HepG2 (cell line): ENCODE measurements around the gene RPS6KA2. TPM values are rescaled to one million over a fixed set of nuclear protein-coding genes. Genes with fewer than 3 reads are reported as not detected.
A peak's percentile ranks its signal among the peaks of the same experiment; 100 is the strongest.
"Not testable (repeated sequence)": the region's sequence is repeated elsewhere in the genome, so short reads cannot be mapped to it uniquely, and the experiment has no call there.

Experiments
- BORCS8-MEF2B ChIP-seq: sonication (generic); formaldehyde crosslinking; IDR thresholded peaks from 2 replicates; pipeline ENCODE4 v1.8.0; 2022; ENCODE audit warnings: mild to moderate bottlenecking, missing genetic modification reagents
- CAMTA2 ChIP-seq: sonication (generic); formaldehyde crosslinking; IDR thresholded peaks from 2 replicates; pipeline ENCODE4 v1.4.0; 2020; ENCODE audit warnings: mild to moderate bottlenecking, missing genetic modification reagents, borderline replicate concordance
- CBX2 ChIP-seq, 2 experiments: fragments of 200-600 bp in 1 of 2; sonication (generic); formaldehyde crosslinking in 1 of 2; IDR thresholded peaks; 2 replicates each; pipeline versions ENCODE4 v1.7.0 to v1.8.1; 2018 to 2022; ENCODE audit warnings: low read depth in 2 of 2, low read length in 1 of 2, mild to moderate bottlenecking in 1 of 2, missing genetic modification reagents in 1 of 2
- GATAD2A ChIP-seq: IDR thresholded peaks from 2 replicates; pipeline ENCODE4 v1.6.1; 2016
- GLI4 ChIP-seq: sonication (generic); formaldehyde crosslinking; IDR thresholded peaks from 2 replicates; pipeline ENCODE4 v1.5.1; 2020; ENCODE audit warnings: missing genetic modification reagents, mild to moderate bottlenecking, moderate library complexity, borderline replicate concordance
- KAT7 ChIP-seq: IDR thresholded peaks from 2 replicates; pipeline ENCODE4 v1.6.1; 2018; ENCODE audit warnings: borderline replicate concordance, missing compliant biosample characterization
- KLF11 ChIP-seq: IDR thresholded peaks from 2 replicates; pipeline ENCODE4 v1.6.1; 2016; ENCODE audit warnings: missing compliant biosample characterization
- NFATC3 ChIP-seq: sonication (generic); formaldehyde crosslinking; IDR thresholded peaks from 2 replicates; pipeline ENCODE4 v1.5.1; 2020; ENCODE audit warnings: mild to moderate bottlenecking, missing genetic modification reagents
- TEAD2 ChIP-seq: sonication (generic); formaldehyde crosslinking; IDR thresholded peaks from 2 replicates; pipeline ENCODE4 v1.9.0; 2021; ENCODE audit warnings: missing genetic modification reagents
- ZNF329 ChIP-seq: sonication (generic); formaldehyde crosslinking; IDR thresholded peaks from 2 replicates; pipeline ENCODE4 v1.9.0; 2021; ENCODE audit warnings: low read depth, mild to moderate bottlenecking, missing genetic modification reagents
- ZNF891 ChIP-seq: sonication (generic); formaldehyde crosslinking; IDR thresholded peaks from 2 replicates; pipeline ENCODE4 v1.5.0; 2020; ENCODE audit warnings: mild to moderate bottlenecking, missing genetic modification reagents
- polyA plus RNA-seq, 8 experiments: library from polyadenylated mRNA; depleted of rRNA in 3 of 8; stranded (reverse) in 7 of 8; unstranded in 1 of 8; fragments of >200 nt; fragmentation: Illumina TruSeq in 4 of 8; extraction: Trizol in 4 of 8; gene quantifications; 2 replicates each; pipeline versions ENCODE4 v1.2.1 to v1.2.3, GENCODE V29; 2011 to 2016; ENCODE audit warnings: low read depth in 4 of 8, missing spikeins in 1 of 8, mixed read lengths in 1 of 8; ENCODE audit not compliant: insufficient read depth in 1 of 8
- total RNA-seq, 5 experiments: library from RNA; depleted of rRNA; stranded (reverse); fragments of >200 nt; fragmentation: Illumina TruSeq; extraction: Trizol; gene quantifications; 2 replicates each; pipeline ENCODE4 v1.2.3, GENCODE V29; 2016; ENCODE audit warnings: low read depth in 1 of 5
- TF ChIP-seq, protein P1 (sequence below): sonication (generic); formaldehyde crosslinking; IDR thresholded peaks from 2 replicates; pipeline ENCODE4 v1.4.0; 2020; ENCODE audit warnings: missing genetic modification reagents, mild to moderate bottlenecking, borderline replicate concordance
- TF ChIP-seq, protein P2 (sequence below): sonication (generic); formaldehyde crosslinking; IDR thresholded peaks from 2 replicates; pipeline ENCODE4 v1.5.0; 2020; ENCODE audit warnings: missing genetic modification reagents
- TF ChIP-seq, protein P3 (sequence below): sonication (generic); formaldehyde crosslinking; IDR thresholded peaks from 2 replicates; pipeline ENCODE4 v1.5.0; 2020; ENCODE audit warnings: mild to moderate bottlenecking, missing genetic modification reagents
- TF ChIP-seq, protein P4 (sequence below): sonication (generic); formaldehyde crosslinking; IDR thresholded peaks from 2 replicates; pipeline ENCODE4 v1.4.0; 2020; ENCODE audit warnings: missing genetic modification reagents
- TF ChIP-seq, protein P5 (sequence below): sonication (generic); formaldehyde crosslinking; IDR thresholded peaks from 2 replicates; pipeline ENCODE4 v1.8.1; 2023; ENCODE audit warnings: mild to moderate bottlenecking, missing genetic modification reagents
- TF ChIP-seq, protein P6 (sequence below): sonication (generic); formaldehyde crosslinking; IDR thresholded peaks from 2 replicates; pipeline ENCODE4 v1.5.0; 2020; ENCODE audit warnings: missing genetic modification reagents

RPS6KA2 gene
- total and polyA plus RNA-seq, 2 of the 13 experiments (the other 11 are each of a cell fraction or from before 2014, with no cell fraction given), result 0.22 to 0.38 TPM

DNA sequence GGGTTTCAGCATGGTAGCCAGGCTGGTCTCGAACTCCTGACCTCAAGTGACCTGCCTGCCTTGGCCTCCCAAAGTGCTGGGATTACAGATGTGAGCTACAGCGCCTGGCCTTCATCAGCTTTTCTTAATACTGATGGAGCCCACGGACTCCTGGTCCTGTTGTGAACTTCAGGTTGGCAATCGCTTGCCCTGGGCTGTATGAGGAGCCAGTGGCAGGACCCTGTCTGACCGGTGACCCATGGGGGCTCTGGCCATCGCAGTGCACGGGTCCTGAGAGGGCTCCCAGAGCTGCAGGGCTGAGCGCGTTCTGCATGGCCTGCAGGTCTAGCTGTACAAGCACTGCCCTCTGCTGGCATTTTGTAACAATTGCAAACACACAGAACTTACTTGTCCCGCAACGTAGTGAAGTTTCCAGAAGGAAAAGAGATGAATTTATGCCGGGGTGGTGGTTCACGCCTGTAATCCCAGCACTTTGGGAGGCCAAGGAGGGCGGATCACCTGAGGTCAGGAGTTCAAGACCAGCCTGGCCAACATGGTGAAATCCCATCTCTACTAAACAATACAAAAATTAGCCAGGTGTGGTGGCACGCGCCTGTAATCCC, 226.3 kb downstream of the RPS6KA2 start (continued):
- TF ChIP-seq, protein P1, sequence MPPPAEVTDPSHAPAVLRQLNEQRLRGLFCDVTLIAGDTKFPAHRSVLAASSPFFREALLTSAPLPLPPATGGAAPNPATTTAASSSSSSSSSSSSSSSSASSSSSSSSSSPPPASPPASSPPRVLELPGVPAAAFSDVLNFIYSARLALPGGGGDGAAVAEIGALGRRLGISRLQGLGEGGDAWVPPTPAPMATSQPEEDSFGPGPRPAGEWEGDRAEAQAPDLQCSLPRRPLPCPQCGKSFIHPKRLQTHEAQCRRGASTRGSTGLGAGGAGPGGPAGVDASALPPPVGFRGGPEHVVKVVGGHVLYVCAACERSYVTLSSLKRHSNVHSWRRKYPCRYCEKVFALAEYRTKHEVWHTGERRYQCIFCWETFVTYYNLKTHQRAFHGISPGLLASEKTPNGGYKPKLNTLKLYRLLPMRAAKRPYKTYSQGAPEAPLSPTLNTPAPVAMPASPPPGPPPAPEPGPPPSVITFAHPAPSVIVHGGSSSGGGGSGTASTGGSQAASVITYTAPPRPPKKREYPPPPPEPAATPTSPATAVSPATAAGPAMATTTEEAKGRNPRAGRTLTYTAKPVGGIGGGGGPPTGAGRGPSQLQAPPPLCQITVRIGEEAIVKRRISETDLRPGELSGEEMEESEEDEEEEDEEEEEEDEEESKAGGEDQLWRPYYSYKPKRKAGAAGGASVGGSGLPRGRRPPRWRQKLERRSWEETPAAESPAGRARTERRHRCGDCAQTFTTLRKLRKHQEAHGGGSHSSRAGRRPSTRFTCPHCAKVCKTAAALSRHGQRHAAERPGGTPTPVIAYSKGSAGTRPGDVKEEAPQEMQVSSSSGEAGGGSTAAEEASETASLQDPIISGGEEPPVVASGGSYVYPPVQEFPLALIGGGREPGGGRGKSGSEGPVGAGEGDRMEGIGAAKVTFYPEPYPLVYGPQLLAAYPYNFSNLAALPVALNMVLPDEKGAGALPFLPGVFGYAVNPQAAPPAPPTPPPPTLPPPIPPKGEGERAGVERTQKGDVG, result peak; percentile 28; the same call in 1 of the 2 replicates
- TF ChIP-seq BORCS8-MEF2B (peak; percentile 79; the same call in 1 of the 2 replicates), GLI4 (0 out of 2 replicates have a peak, but pooled peaks have one; percentile 55), CBX2 (CRISPR knock-in tag; IDR thresholded peaks at IDR 0.05; ENCODE audit: low read depth) (peak; percentile 71; the same call in 1 of the 2 replicates), TEAD2 (CRISPR knock-in tag) (0 out of 2 replicates have a peak, but pooled peaks have one; percentile 18), GATAD2A (CRISPR knock-in tag) (peak; percentile 71), ZNF329 (CRISPR knock-in tag) (peak; percentile 54; the same call in 1 of the 2 replicates), KAT7 (CRISPR knock-in tag) (peak; percentile 73; the same call in 1 of the 2 replicates), NFATC3 (CRISPR knock-in tag) (0 out of 2 replicates have a peak, but pooled peaks have one; percentile 43), ZNF891 (CRISPR knock-in tag) (peak; percentile 84), KLF11 (CRISPR knock-in tag) (0 out of 2 replicates have a peak, but pooled peaks have one; percentile 48), CAMTA2 (CRISPR knock-in tag) (peak; percentile 56; the same call in 1 of the 2 replicates)
- TF ChIP-seq, protein P2, sequence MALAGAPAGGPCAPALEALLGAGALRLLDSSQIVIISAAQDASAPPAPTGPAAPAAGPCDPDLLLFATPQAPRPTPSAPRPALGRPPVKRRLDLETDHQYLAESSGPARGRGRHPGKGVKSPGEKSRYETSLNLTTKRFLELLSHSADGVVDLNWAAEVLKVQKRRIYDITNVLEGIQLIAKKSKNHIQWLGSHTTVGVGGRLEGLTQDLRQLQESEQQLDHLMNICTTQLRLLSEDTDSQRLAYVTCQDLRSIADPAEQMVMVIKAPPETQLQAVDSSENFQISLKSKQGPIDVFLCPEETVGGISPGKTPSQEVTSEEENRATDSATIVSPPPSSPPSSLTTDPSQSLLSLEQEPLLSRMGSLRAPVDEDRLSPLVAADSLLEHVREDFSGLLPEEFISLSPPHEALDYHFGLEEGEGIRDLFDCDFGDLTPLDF (CRISPR knock-in tag), result 0 out of 2 replicates have a peak, but pooled peaks have one; percentile 19
- TF ChIP-seq, protein P3, sequence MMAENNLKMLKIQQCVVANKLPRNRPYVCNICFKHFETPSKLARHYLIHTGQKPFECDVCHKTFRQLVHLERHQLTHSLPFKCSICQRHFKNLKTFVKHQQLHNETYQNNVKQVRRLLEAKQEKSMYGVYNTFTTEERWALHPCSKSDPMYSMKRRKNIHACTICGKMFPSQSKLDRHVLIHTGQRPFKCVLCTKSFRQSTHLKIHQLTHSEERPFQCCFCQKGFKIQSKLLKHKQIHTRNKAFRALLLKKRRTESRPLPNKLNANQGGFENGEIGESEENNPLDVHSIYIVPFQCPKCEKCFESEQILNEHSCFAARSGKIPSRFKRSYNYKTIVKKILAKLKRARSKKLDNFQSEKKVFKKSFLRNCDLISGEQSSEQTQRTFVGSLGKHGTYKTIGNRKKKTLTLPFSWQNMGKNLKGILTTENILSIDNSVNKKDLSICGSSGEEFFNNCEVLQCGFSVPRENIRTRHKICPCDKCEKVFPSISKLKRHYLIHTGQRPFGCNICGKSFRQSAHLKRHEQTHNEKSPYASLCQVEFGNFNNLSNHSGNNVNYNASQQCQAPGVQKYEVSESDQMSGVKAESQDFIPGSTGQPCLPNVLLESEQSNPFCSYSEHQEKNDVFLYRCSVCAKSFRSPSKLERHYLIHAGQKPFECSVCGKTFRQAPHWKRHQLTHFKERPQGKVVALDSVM (CRISPR knock-in tag), result peak; percentile 77
- not testable (repeated sequence) for TF ChIP-seq CBX2 (IDR thresholded peaks at IDR 0.05; ENCODE audit: low read depth, low read length)
- TF ChIP-seq, protein P4, sequence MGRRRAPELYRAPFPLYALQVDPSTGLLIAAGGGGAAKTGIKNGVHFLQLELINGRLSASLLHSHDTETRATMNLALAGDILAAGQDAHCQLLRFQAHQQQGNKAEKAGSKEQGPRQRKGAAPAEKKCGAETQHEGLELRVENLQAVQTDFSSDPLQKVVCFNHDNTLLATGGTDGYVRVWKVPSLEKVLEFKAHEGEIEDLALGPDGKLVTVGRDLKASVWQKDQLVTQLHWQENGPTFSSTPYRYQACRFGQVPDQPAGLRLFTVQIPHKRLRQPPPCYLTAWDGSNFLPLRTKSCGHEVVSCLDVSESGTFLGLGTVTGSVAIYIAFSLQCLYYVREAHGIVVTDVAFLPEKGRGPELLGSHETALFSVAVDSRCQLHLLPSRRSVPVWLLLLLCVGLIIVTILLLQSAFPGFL (CRISPR knock-in tag), result 0 out of 2 replicates have a peak, but pooled peaks have one; percentile 50
- TF ChIP-seq, protein P5, sequence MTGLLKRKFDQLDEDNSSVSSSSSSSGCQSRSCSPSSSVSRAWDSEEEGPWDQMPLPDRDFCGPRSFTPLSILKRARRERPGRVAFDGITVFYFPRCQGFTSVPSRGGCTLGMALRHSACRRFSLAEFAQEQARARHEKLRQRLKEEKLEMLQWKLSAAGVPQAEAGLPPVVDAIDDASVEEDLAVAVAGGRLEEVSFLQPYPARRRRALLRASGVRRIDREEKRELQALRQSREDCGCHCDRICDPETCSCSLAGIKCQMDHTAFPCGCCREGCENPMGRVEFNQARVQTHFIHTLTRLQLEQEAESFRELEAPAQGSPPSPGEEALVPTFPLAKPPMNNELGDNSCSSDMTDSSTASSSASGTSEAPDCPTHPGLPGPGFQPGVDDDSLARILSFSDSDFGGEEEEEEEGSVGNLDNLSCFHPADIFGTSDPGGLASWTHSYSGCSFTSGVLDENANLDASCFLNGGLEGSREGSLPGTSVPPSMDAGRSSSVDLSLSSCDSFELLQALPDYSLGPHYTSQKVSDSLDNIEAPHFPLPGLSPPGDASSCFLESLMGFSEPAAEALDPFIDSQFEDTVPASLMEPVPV, result peak; percentile 52
- TF ChIP-seq, protein P6, sequence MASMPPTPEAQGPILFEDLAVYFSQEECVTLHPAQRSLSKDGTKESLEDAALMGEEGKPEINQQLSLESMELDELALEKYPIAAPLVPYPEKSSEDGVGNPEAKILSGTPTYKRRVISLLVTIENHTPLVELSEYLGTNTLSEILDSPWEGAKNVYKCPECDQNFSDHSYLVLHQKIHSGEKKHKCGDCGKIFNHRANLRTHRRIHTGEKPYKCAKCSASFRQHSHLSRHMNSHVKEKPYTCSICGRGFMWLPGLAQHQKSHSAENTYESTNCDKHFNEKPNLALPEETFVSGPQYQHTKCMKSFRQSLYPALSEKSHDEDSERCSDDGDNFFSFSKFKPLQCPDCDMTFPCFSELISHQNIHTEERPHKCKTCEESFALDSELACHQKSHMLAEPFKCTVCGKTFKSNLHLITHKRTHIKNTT (CRISPR knock-in tag), result 0 out of 2 replicates have a peak, but pooled peaks have one; percentile 42
